WTC11 (cell line): ENCODE measurements around the gene MYBPH. TPM values are rescaled to one million over a fixed set of nuclear protein-coding genes. Genes with fewer than 3 reads are reported as not detected.

Experiments used
- ATAC-seq: fragments of 200-7000 bp; cut with Tn5 transposase; 2 replicates; pipeline ENCODE4 v1.10.0; 2021; ENCODE audit warnings: mild to moderate bottlenecking, moderate library complexity
- CTCF ChIA-PET: fragments of 300-600 bp; sonication (Branson Sonifier 250); formaldehyde crosslinking; loops from one replicate; lab custom pipeline; 2021; ENCODE audit warnings: antibody characterized with exemption; lab: Charles Lee
- POLR2A ChIA-PET: fragments of 350-600 bp; sonication (Branson Sonifier 250); formaldehyde crosslinking; loops from one replicate; lab custom pipeline; 2021; ENCODE audit warnings: antibody characterized with exemption; lab: Charles Lee
- DNase-seq: peaks from one replicate; pipeline ENCODE4 v3.0.0; 2021; ENCODE audit warnings: low spot score
- H3K27ac Mint-ChIP-seq: 2 replicates; pipeline ENCODE4 v1.8.0; 2021; ENCODE audit warnings: mixed read lengths
- H3K27me3 Mint-ChIP-seq: 2 replicates; pipeline ENCODE4 v1.8.0; 2021; ENCODE audit warnings: low read depth, mild to moderate bottlenecking, moderate library complexity, mixed read lengths
- H3K36me3 Mint-ChIP-seq: 2 replicates; pipeline ENCODE4 v1.8.0; 2021; ENCODE audit warnings: mixed read lengths
- H3K4me1 Mint-ChIP-seq: 2 replicates; pipeline ENCODE4 v1.8.0; 2022; ENCODE audit warnings: mixed read lengths
- H3K4me3 Mint-ChIP-seq: 2 replicates; pipeline ENCODE4 v1.8.0; 2021; ENCODE audit warnings: mild to moderate bottlenecking, moderate library complexity, mixed read lengths
- H3K9me3 Mint-ChIP-seq: 2 replicates; pipeline ENCODE4 v1.8.0; 2021; ENCODE audit warnings: mixed read lengths
- ATF6 ChIP-seq: sonication (generic); formaldehyde crosslinking; IDR thresholded peaks from 2 replicates; pipeline ENCODE4 v1.8.1; 2023; ENCODE audit warnings: mild to moderate bottlenecking, missing genetic modification reagents
- CDX4 ChIP-seq: fragments of 250-450 bp; sonication (Bioruptor Pico); IDR thresholded peaks from 2 replicates; pipeline ENCODE4 v1.9.0; 2021; ENCODE audit warnings: moderate library complexity, mild to moderate bottlenecking, inconsistent platforms, borderline replicate concordance
- FOXJ3 ChIP-seq: sonication (generic); formaldehyde crosslinking; IDR thresholded peaks from 2 replicates; pipeline ENCODE4 v1.9.0; 2021; ENCODE audit warnings: missing genetic modification reagents, mild to moderate bottlenecking, borderline replicate concordance
- FOXP4 ChIP-seq: sonication (generic); formaldehyde crosslinking; IDR thresholded peaks from 2 replicates; pipeline ENCODE4 v1.8.0; 2022; ENCODE audit warnings: mild to moderate bottlenecking, missing genetic modification reagents
- HMGXB4 ChIP-seq: sonication (generic); formaldehyde crosslinking; IDR thresholded peaks from 2 replicates; pipeline ENCODE4 v1.8.1; 2023; ENCODE audit warnings: mild to moderate bottlenecking, moderate library complexity, missing genetic modification reagents
- JUN ChIP-seq: sonication (generic); formaldehyde crosslinking; IDR thresholded peaks from 2 replicates; pipeline ENCODE4 v1.8.0; 2023; ENCODE audit warnings: mild to moderate bottlenecking, missing genetic modification reagents
- NR2C2 ChIP-seq: sonication (generic); formaldehyde crosslinking; IDR thresholded peaks from 2 replicates; pipeline ENCODE4 v1.8.0; 2022; ENCODE audit warnings: mild to moderate bottlenecking, missing genetic modification reagents
- PREB ChIP-seq: sonication (generic); formaldehyde crosslinking; IDR thresholded peaks from 2 replicates; pipeline ENCODE4 v1.8.1; 2022; ENCODE audit warnings: mild to moderate bottlenecking, missing genetic modification reagents, moderate library complexity, borderline replicate concordance
- SMAD3 ChIP-seq: sonication (generic); formaldehyde crosslinking; IDR thresholded peaks from 2 replicates; pipeline ENCODE4 v1.8.0; 2022; ENCODE audit warnings: missing genetic modification reagents, mild to moderate bottlenecking, borderline replicate concordance
- SP1 ChIP-seq: sonication (generic); formaldehyde crosslinking; conservative IDR thresholded peaks from 2 replicates; pipeline ENCODE4 v1.8.1; 2022; ENCODE audit warnings: missing genetic modification reagents
- USF2 ChIP-seq: sonication (generic); formaldehyde crosslinking; IDR thresholded peaks from 2 replicates; pipeline ENCODE4 v1.8.1; 2023; ENCODE audit warnings: mild to moderate bottlenecking, missing genetic modification reagents, moderate library complexity
- ZNF121 ChIP-seq: sonication (generic); formaldehyde crosslinking; IDR thresholded peaks from 2 replicates; pipeline ENCODE4 v1.8.0; 2023; ENCODE audit warnings: missing genetic modification reagents
- ZNF232 ChIP-seq: sonication (generic); formaldehyde crosslinking; IDR thresholded peaks from 2 replicates; pipeline ENCODE4 v1.8.0; 2022; ENCODE audit warnings: mild to moderate bottlenecking, missing genetic modification reagents
- ZNF317 ChIP-seq: sonication (generic); formaldehyde crosslinking; IDR thresholded peaks from 2 replicates; pipeline ENCODE4 v1.8.1; 2023; ENCODE audit warnings: low read depth, mild to moderate bottlenecking, moderate library complexity, missing genetic modification reagents, borderline replicate concordance
- total RNA-seq: library from RNA; stranded (reverse); gene quantifications from 3 replicates; pipeline ENCODE4 v1.2.3, GENCODE V29; 2021

Gene MYBPH
- total RNA-seq, 1 experiment from 2014 or later: not detected

- no peak for DNase-seq
- CTCF ChIA-PET: interaction anchor here (0.7 to 3.5 kb wide), 7 partner anchors 11 to 145 kb away, joined by 3 to 25 read pairs (median 15); partner anchors contain the start of gene ADORA1
- TF ChIP-seq ATF6 (CRISPR knock-in tag) (no peak), NR2C2 (CRISPR knock-in tag) (no peak)
These were observed 9.4 kb upstream of the MYBPH start for GRCh38 chr1:203185061-203185461.

GRCh38 chr1:203184467-203184866 is 8.8 kb upstream of the MYBPH start:
- no peak for ATAC-seq
- no peak overlapping the region for H3K27ac Mint-ChIP-seq
- TF ChIP-seq FOXP4 (CRISPR knock-in tag) (no peak), PREB (CRISPR knock-in tag) (no peak), USF2 (no peak), FOXJ3 (no peak), ZNF232 (CRISPR knock-in tag) (no peak), SP1 (no peak), JUN (CRISPR knock-in tag) (no peak), HMGXB4 (CRISPR knock-in tag) (no peak), SMAD3 (no peak), ZNF317 (CRISPR knock-in tag) (no peak), CDX4 (CRISPR knock-in tag) (no peak), ZNF121 (no peak)
- TF ChIP-seq, all 79 proteins: peak for 0
- ChIA-PET CTCF (interaction anchor here (1.4 to 3.5 kb wide), 3 partner anchors 12 to 145 kb away, joined by 7 to 25 read pairs (median 16); no protein-coding TSS in a partner anchor), POLR2A (no interaction called here)
- Mint-ChIP-seq H3K36me3 (no peaks in the 10 kb centered on the region), H3K27me3 (peaks cover 2% of the 10 kb centered on the region; the same call in 1 of the 2 replicates), H3K9me3 (no peaks in the 10 kb centered on the region), H3K4me1 (peaks cover 32% of the 10 kb centered on the region), H3K4me3 (no peak overlapping the region)
- DNase-seq: no peak

More at GRCh38 chr1:203185061-203185461, 9.4 kb upstream of the MYBPH start:
- no peak for ATAC-seq
- Mint-ChIP-seq H3K27ac (no peak overlapping the region), H3K9me3 (no peaks in the 10 kb centered on the region), H3K27me3 (peaks cover 2% of the 10 kb centered on the region; the same call in 1 of the 2 replicates), H3K4me3 (no peak overlapping the region), H3K4me1 (peaks cover 32% of the 10 kb centered on the region), H3K36me3 (no peaks in the 10 kb centered on the region)
- POLR2A ChIA-PET: no interaction called here
